ENCODE results near the gene GPR15. TPM values are rescaled to one million over a fixed set of nuclear protein-coding genes. Genes with fewer than 3 reads are reported as not detected.

GPR15 gene
- total and polyA plus RNA-seq, 10 of the 15 experiments (the other 5 are each of a cell fraction or from before 2014, with no cell fraction given) = 70.7 to 150 (median 115) TPM

Small RNA genes lying within 50 kb of the gene (small RNA-seq; reads per million reads assigned to genes)
- not detected for gene RPL38P4

Other genes with a start within 250 kb of the GPR15 start
Only the 7 nearest of the 8 such genes appear.
- gene OR5K4, start 178.1 kb upstream of the GPR15 start, total RNA-seq (2014; rRNA removed) = 0.38 TPM in 1 of 2 replicates, not detected in the other
- not detected in 2 replicates for gene OR5K4, start 178.1 kb upstream of the GPR15 start, total RNA-seq (2014; rRNA removed; fragmentation: Illumina TruSeq; extraction: Trizol)
- not detected in 2 replicates for gene OR5K4, start 178.1 kb upstream of the GPR15 start, total RNA-seq (2021)
- gene OR5K4, start 178.1 kb upstream of the GPR15 start, polyA plus RNA-seq (2011; rRNA removed) = 2.1 and 3.4 TPM in 2 replicates
- gene OR5K4, start 178.1 kb upstream of the GPR15 start, polyA plus RNA-seq (2014; fragmentation: Illumina TruSeq; extraction: Trizol) = not detected in 2 replicates
- not detected for gene OR5K4, start 178.1 kb upstream of the GPR15 start, polyA plus RNA-seq (2014; fragmentation: Nextera tagmentation; extraction: Ambion mirVana)
- gene OR5K4, start 178.1 kb upstream of the GPR15 start, polyA plus RNA-seq (2014; rRNA removed) = not detected in 2 replicates
- not detected for gene OR5K4, start 178.1 kb upstream of the GPR15 start, polyA plus RNA-seq (2016; fragmentation: Nextera tagmentation; extraction: Ambion mirVana)
- not detected in 2 replicates for gene OR5K3, start 141.3 kb upstream of the GPR15 start, total RNA-seq (2014; rRNA removed)
- gene OR5K3, start 141.3 kb upstream of the GPR15 start, total RNA-seq (2014; rRNA removed; fragmentation: Illumina TruSeq; extraction: Trizol) = not detected in 2 replicates
- not detected in 2 replicates for gene OR5K3, start 141.3 kb upstream of the GPR15 start, total RNA-seq (2021)
- 1.6 and 3.0 TPM in 2 replicates for gene OR5K3, start 141.3 kb upstream of the GPR15 start, polyA plus RNA-seq (2011; rRNA removed)
- not detected in 2 replicates for gene OR5K3, start 141.3 kb upstream of the GPR15 start, polyA plus RNA-seq (2014; fragmentation: Illumina TruSeq; extraction: Trizol)
- gene OR5K3, start 141.3 kb upstream of the GPR15 start, polyA plus RNA-seq (2014; fragmentation: Nextera tagmentation; extraction: Ambion mirVana) = not detected
- gene OR5K3, start 141.3 kb upstream of the GPR15 start, polyA plus RNA-seq (2014; rRNA removed) = not detected in 2 replicates
- not detected for gene OR5K3, start 141.3 kb upstream of the GPR15 start, polyA plus RNA-seq (2016; fragmentation: Nextera tagmentation; extraction: Ambion mirVana)
- gene OR5K1, start 68.8 kb upstream of the GPR15 start, total RNA-seq (2014; rRNA removed) = not detected in 2 replicates
- gene OR5K1, start 68.8 kb upstream of the GPR15 start, total RNA-seq (2014; rRNA removed; fragmentation: Illumina TruSeq; extraction: Trizol) = not detected in 2 replicates
- gene OR5K1, start 68.8 kb upstream of the GPR15 start, total RNA-seq (2021) = not detected in 2 replicates
- gene OR5K1, start 68.8 kb upstream of the GPR15 start, polyA plus RNA-seq (2011; rRNA removed) = 0.50 and 1.2 TPM in 2 replicates
- not detected in 2 replicates for gene OR5K1, start 68.8 kb upstream of the GPR15 start, polyA plus RNA-seq (2014; fragmentation: Illumina TruSeq; extraction: Trizol)
- not detected for gene OR5K1, start 68.8 kb upstream of the GPR15 start, polyA plus RNA-seq (2014; fragmentation: Nextera tagmentation; extraction: Ambion mirVana)
- gene OR5K1, start 68.8 kb upstream of the GPR15 start, polyA plus RNA-seq (2014; rRNA removed) = not detected in 2 replicates
- gene OR5K1, start 68.8 kb upstream of the GPR15 start, polyA plus RNA-seq (2016; fragmentation: Nextera tagmentation; extraction: Ambion mirVana) = not detected
- gene OR5K2, start 34.3 kb upstream of the GPR15 start, total RNA-seq (2014; rRNA removed) = not detected in 2 replicates
- not detected in 2 replicates for gene OR5K2, start 34.3 kb upstream of the GPR15 start, total RNA-seq (2014; rRNA removed; fragmentation: Illumina TruSeq; extraction: Trizol)
- not detected in 2 replicates for gene OR5K2, start 34.3 kb upstream of the GPR15 start, total RNA-seq (2021)
- 0.12 and 0.14 TPM in 2 replicates for gene OR5K2, start 34.3 kb upstream of the GPR15 start, polyA plus RNA-seq (2011; rRNA removed)
- gene OR5K2, start 34.3 kb upstream of the GPR15 start, polyA plus RNA-seq (2014; fragmentation: Illumina TruSeq; extraction: Trizol) = not detected in 2 replicates
- not detected for gene OR5K2, start 34.3 kb upstream of the GPR15 start, polyA plus RNA-seq (2014; fragmentation: Nextera tagmentation; extraction: Ambion mirVana)
- not detected in 2 replicates for gene OR5K2, start 34.3 kb upstream of the GPR15 start, polyA plus RNA-seq (2014; rRNA removed)
- gene OR5K2, start 34.3 kb upstream of the GPR15 start, polyA plus RNA-seq (2016; fragmentation: Nextera tagmentation; extraction: Ambion mirVana) = not detected
- 123 and 164 TPM in 2 replicates for gene CLDND1, start 9.1 kb upstream of the GPR15 start, total RNA-seq (2014; rRNA removed)
- 97.8 and 101 TPM in 2 replicates for gene CLDND1, start 9.1 kb upstream of the GPR15 start, total RNA-seq (2014; rRNA removed; fragmentation: Illumina TruSeq; extraction: Trizol)
- 124 and 130 TPM in 2 replicates for gene CLDND1, start 9.1 kb upstream of the GPR15 start, total RNA-seq (2021)
- gene CLDND1, start 9.1 kb upstream of the GPR15 start, polyA plus RNA-seq (2011; rRNA removed) = 225 and 259 TPM in 2 replicates
- 173 and 232 TPM in 2 replicates for gene CLDND1, start 9.1 kb upstream of the GPR15 start, polyA plus RNA-seq (2014; fragmentation: Illumina TruSeq; extraction: Trizol)
- 100 to 1,000 TPM; 150 to 163 TPM for gene CLDND1, start 9.1 kb upstream of the GPR15 start, polyA plus RNA-seq (2014; fragmentation: Nextera tagmentation; extraction: Ambion mirVana)
- gene CLDND1, start 9.1 kb upstream of the GPR15 start, polyA plus RNA-seq (2014; rRNA removed) = 144 and 154 TPM in 2 replicates
- 100 to 1,000 TPM; 144 to 154 TPM for gene CLDND1, start 9.1 kb upstream of the GPR15 start, polyA plus RNA-seq (2016; fragmentation: Nextera tagmentation; extraction: Ambion mirVana)
- gene CPOX, start 61.6 kb downstream of the GPR15 start, total RNA-seq (2014; rRNA removed) = 71.8 and 75.9 TPM in 2 replicates
- gene CPOX, start 61.6 kb downstream of the GPR15 start, total RNA-seq (2014; rRNA removed; fragmentation: Illumina TruSeq; extraction: Trizol) = 51.0 and 53.2 TPM in 2 replicates
- 69.4 and 72.6 TPM in 2 replicates for gene CPOX, start 61.6 kb downstream of the GPR15 start, total RNA-seq (2021)
- 65.8 and 67.0 TPM in 2 replicates for gene CPOX, start 61.6 kb downstream of the GPR15 start, polyA plus RNA-seq (2011; rRNA removed)
- gene CPOX, start 61.6 kb downstream of the GPR15 start, polyA plus RNA-seq (2014; fragmentation: Illumina TruSeq; extraction: Trizol) = 61.8 and 63.7 TPM in 2 replicates
- gene CPOX, start 61.6 kb downstream of the GPR15 start, polyA plus RNA-seq (2014; fragmentation: Nextera tagmentation; extraction: Ambion mirVana) = 10 to 100 TPM; 40.7 to 45.8 TPM
- 66.4 and 78.0 TPM in 2 replicates for gene CPOX, start 61.6 kb downstream of the GPR15 start, polyA plus RNA-seq (2014; rRNA removed)
- 10 to 100 TPM; 63.3 to 67.6 TPM for gene CPOX, start 61.6 kb downstream of the GPR15 start, polyA plus RNA-seq (2016; fragmentation: Nextera tagmentation; extraction: Ambion mirVana)
- gene ST3GAL6, start 231.4 kb downstream of the GPR15 start, total RNA-seq (2014; rRNA removed) = 35.4 and 43.9 TPM in 2 replicates
- gene ST3GAL6, start 231.4 kb downstream of the GPR15 start, total RNA-seq (2014; rRNA removed; fragmentation: Illumina TruSeq; extraction: Trizol) = 38.6 and 39.2 TPM in 2 replicates
- gene ST3GAL6, start 231.4 kb downstream of the GPR15 start, total RNA-seq (2021) = 36.2 TPM in 2 replicates
- gene ST3GAL6, start 231.4 kb downstream of the GPR15 start, polyA plus RNA-seq (2011; rRNA removed) = 20.2 and 31.3 TPM in 2 replicates
- gene ST3GAL6, start 231.4 kb downstream of the GPR15 start, polyA plus RNA-seq (2014; fragmentation: Illumina TruSeq; extraction: Trizol) = 38.8 and 58.0 TPM in 2 replicates
- 10 to 100 TPM; 19.5 to 31.4 TPM for gene ST3GAL6, start 231.4 kb downstream of the GPR15 start, polyA plus RNA-seq (2014; fragmentation: Nextera tagmentation; extraction: Ambion mirVana)
- 32.4 and 41.2 TPM in 2 replicates for gene ST3GAL6, start 231.4 kb downstream of the GPR15 start, polyA plus RNA-seq (2014; rRNA removed)
- 10 to 100 TPM; 38.8 to 40.4 TPM for gene ST3GAL6, start 231.4 kb downstream of the GPR15 start, polyA plus RNA-seq (2016; fragmentation: Nextera tagmentation; extraction: Ambion mirVana)

Data from GM12878 (cell line).